Cortex of kidney (tissue), 1 donor: Measurements from ENCODE around the gene GLCE.
"Not testable (repeated sequence)": the region's sequence is repeated elsewhere in the genome, so short reads cannot be mapped to it uniquely, and the experiment has no call there.

Source experiments
- DNase-seq: peaks from one replicate; lab custom pipeline; 2025; lab: John Stamatoyannopoulos, UW

Gene GLCE

GRCh38 chr15:69159805-69160140 lies 662 bp upstream of the GLCE start:
- DNase-seq, result no peak

- DNase-seq, result no peak
Observed at GRCh38 chr15:69161079-69161877, 843 bp downstream of the GLCE start.

- no peak for DNase-seq
Observed at GRCh38 chr15:69161878-69162213, 1.4 kb downstream of the GLCE start.

GRCh38 chr15:69163141-69163669 lies 2.8 kb downstream of the GLCE start:
- no peak for DNase-seq

- DNase-seq, result no peak
Observed at GRCh38 chr15:69164807-69165636, 4.6 kb downstream of the GLCE start.

- no peak for DNase-seq
Observed at GRCh38 chr15:69165637-69166025, 5.2 kb downstream of the GLCE start.

- DNase-seq, result no peak
Observed at GRCh38 chr15:69167218-69167846, 6.9 kb downstream of the GLCE start.

GRCh38 chr15:69168361-69168760 lies 7.9 kb downstream of the GLCE start:
- DNase-seq, result not testable (repeated sequence)

- not testable (repeated sequence) for DNase-seq
Observed at GRCh38 chr15:69169540-69169939, 9.1 kb downstream of the GLCE start.

- DNase-seq, result no peak
Observed at GRCh38 chr15:69170597-69170996, 10.2 kb downstream of the GLCE start.

- DNase-seq, result no peak
Observed at GRCh38 chr15:69172847-69173246, 12.4 kb downstream of the GLCE start.

- DNase-seq, result no peak
Observed at GRCh38 chr15:69175536-69175935, 15.1 kb downstream of the GLCE start.

GRCh38 chr15:69181424-69181823 lies 21.0 kb downstream of the GLCE start:
- no peak for DNase-seq

- DNase-seq, result no peak
Observed at GRCh38 chr15:69185216-69185615, 24.8 kb downstream of the GLCE start.

GRCh38 chr15:69185706-69186105 lies 25.3 kb downstream of the GLCE start:
- DNase-seq, result no peak

GRCh38 chr15:69189157-69189556 lies 28.7 kb downstream of the GLCE start:
- no peak for DNase-seq

- no peak for DNase-seq
Observed at GRCh38 chr15:69190091-69190490, 29.7 kb downstream of the GLCE start.

- no peak for DNase-seq
Observed at GRCh38 chr15:69190504-69190903, 30.1 kb downstream of the GLCE start.

- no peak for DNase-seq
Observed at GRCh38 chr15:69194025-69194827, 33.8 kb downstream of the GLCE start.

- DNase-seq, result no peak
Observed at GRCh38 chr15:69194854-69195253, 34.4 kb downstream of the GLCE start.

- DNase-seq, result no peak
Observed at GRCh38 chr15:69200832-69201745, 40.7 kb downstream of the GLCE start.
